HepG2 (cell line): ENCODE results near the gene MMP26.

Experiments used
- MAZ ChIP-seq, 2 experiments: sonication (generic) in 1 of 2; formaldehyde crosslinking in 1 of 2; IDR thresholded peaks; 2 replicates each; pipeline versions ENCODE4 v1.5.0 to v1.6.1; 2012 to 2020; ENCODE audit warnings: low read depth in 2 of 2, mild to moderate bottlenecking in 2 of 2, borderline replicate concordance in 1 of 2, improper control_type of control experiment in 1 of 2, low read length in 1 of 2, missing genetic modification reagents in 1 of 2, moderate library complexity in 1 of 2
- NONO ChIP-seq, 2 experiments: fragments of 450-650 bp in 1 of 2; sonication (generic) in 1 of 2; formaldehyde crosslinking in 1 of 2; IDR thresholded peaks in 1 of 2; conservative IDR thresholded peaks in 1 of 2; 2 replicates each; pipeline versions ENCODE4 v1.6.1 to v1.8.0; 2017 to 2022; ENCODE audit warnings: mild to moderate bottlenecking in 1 of 2, missing genetic modification reagents in 1 of 2, moderate library complexity in 1 of 2
- SCMH1 ChIP-seq: sonication (generic); formaldehyde crosslinking; IDR thresholded peaks from 2 replicates; pipeline ENCODE4 v1.9.0; 2021; ENCODE audit warnings: missing genetic modification reagents, mild to moderate bottlenecking, borderline replicate concordance
- YY1 ChIP-seq: IDR thresholded peaks from 2 replicates; pipeline ENCODE4 v1.6.1; 2011; ENCODE audit warnings: low read length, low read depth, moderate library complexity, mild to moderate bottlenecking; ENCODE audit not compliant: insufficient read depth, insufficient replicate concordance
- TF ChIP-seq, protein P1 (sequence below): sonication (generic); formaldehyde crosslinking; IDR thresholded peaks from 2 replicates; pipeline ENCODE4 v1.8.1; 2023; ENCODE audit warnings: missing genetic modification reagents, inconsistent platforms, borderline replicate concordance
- TF ChIP-seq, protein P2 (sequence below): sonication (generic); formaldehyde crosslinking; IDR thresholded peaks from 2 replicates; pipeline ENCODE4 v1.4.0; 2020; ENCODE audit warnings: low read depth, mild to moderate bottlenecking, missing genetic modification reagents

DNA sequence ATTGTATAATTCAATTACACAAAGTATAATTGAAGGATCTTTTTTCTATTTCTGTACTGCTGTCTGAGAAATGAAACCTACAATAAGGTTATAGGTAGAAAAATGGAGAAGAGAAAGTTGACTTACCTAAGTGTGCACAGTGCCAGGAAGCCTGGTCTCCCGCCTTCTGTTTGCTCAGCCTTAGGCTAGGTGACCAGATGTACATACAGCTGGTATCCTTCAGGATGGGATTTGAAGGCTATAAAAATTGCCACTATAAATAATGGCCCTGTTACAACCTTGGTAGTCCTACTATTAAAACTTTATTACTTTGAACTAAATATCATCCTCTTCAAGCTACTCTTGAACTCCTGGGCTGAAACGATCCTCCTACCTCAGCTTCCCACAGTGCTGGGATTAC lies 26.6 kb upstream of the MMP26 start:
- TF ChIP-seq MAZ (IDR thresholded peaks at IDR 0.05; ENCODE audit: borderline replicate concordance, low read depth, low read length) (no peak), MAZ (CRISPR knock-in tag; IDR thresholded peaks at IDR 0.05; ENCODE audit: low read depth) (no peak), YY1 (no peak), NONO (IDR thresholded peaks at IDR 0.05) (no peak), NONO (CRISPR knock-in tag; conservative IDR thresholded peaks at IDR 0.05) (no peak), SCMH1 (CRISPR knock-in tag) (no peak)
- TF ChIP-seq, protein P1, sequence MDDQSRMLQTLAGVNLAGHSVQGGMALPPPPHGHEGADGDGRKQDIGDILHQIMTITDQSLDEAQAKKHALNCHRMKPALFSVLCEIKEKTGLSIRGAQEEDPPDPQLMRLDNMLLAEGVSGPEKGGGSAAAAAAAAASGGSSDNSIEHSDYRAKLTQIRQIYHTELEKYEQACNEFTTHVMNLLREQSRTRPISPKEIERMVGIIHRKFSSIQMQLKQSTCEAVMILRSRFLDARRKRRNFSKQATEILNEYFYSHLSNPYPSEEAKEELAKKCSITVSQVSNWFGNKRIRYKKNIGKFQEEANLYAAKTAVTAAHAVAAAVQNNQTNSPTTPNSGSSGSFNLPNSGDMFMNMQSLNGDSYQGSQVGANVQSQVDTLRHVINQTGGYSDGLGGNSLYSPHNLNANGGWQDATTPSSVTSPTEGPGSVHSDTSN (CRISPR knock-in tag) = no peak
- TF ChIP-seq, protein P2, sequence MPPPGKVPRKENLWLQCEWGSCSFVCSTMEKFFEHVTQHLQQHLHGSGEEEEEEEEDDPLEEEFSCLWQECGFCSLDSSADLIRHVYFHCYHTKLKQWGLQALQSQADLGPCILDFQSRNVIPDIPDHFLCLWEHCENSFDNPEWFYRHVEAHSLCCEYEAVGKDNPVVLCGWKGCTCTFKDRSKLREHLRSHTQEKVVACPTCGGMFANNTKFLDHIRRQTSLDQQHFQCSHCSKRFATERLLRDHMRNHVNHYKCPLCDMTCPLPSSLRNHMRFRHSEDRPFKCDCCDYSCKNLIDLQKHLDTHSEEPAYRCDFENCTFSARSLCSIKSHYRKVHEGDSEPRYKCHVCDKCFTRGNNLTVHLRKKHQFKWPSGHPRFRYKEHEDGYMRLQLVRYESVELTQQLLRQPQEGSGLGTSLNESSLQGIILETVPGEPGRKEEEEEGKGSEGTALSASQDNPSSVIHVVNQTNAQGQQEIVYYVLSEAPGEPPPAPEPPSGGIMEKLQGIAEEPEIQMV (CRISPR knock-in tag) = no peak
